Activated CD8-positive, alpha-beta memory T cell treated with anti-CD3 and anti-CD28 coated beads for 24 hours (primary cell): ENCODE measurements around the gene ESRP2.

Experiments
- DNase-seq: peaks from one replicate; pipeline ENCODE4 v3.0.0-alpha.2; 2020

Gene ESRP2

DNA sequence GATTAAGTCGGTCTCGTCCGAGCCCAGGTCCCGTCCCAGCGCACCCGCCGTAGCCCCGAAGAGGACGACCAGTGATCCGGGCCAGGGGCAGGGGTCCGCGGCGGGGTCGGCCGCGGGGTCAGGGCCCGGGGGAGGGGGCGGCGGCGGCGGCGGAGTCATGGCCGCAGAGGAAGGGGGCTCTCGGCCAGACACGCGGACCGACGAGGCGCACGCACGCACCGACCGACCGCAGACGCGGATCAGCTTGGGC lies at the start of gene ESRP2:
ESRP2 (minus strand) TSS at position 241 of the 250 bp plus-strand sequence; CDS start at position 159, 82 bp downstream.
- no peak for DNase-seq

DNA sequence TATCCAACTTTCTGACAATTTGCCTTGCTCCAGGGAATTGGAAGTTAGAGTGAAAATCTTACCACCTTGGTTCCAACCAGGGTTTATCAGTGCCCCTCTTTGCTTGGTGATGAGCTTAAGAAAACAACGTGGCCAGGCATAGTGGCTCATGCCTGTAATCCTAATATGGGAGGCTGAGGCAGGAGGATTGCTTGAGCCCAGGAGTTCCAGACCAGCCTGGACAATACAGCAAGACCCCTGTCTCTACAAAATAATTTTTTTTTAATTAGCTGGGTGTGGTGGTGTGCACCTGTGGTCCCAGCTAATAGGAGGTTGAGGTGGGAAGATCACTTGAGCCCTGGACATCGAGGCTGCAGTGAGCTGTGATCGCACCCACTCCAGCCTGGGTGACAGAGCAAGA lies 49.8 kb upstream of the ESRP2 start:
- no peak for DNase-seq

DNA sequence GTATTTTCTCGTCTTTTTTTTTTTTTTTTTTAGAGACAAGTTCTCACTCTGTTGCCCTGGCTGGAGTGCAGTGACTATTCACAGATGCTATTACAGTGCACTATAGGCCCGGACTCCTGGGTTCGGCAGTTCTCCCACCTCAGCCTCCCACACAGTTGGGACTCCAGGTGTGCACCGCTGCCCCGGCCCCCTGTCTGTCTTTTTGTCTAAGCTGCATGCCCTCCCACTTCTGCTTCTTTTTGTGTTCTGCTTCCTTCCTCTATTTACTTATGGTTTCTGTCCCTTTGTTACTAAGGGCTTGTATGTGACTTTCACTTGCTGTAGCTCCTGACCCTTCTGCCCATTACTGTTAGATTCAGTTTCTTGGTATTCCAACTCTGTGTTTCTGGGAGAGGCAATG lies 48.9 kb upstream of the ESRP2 start:
- DNase-seq = no peak

DNA sequence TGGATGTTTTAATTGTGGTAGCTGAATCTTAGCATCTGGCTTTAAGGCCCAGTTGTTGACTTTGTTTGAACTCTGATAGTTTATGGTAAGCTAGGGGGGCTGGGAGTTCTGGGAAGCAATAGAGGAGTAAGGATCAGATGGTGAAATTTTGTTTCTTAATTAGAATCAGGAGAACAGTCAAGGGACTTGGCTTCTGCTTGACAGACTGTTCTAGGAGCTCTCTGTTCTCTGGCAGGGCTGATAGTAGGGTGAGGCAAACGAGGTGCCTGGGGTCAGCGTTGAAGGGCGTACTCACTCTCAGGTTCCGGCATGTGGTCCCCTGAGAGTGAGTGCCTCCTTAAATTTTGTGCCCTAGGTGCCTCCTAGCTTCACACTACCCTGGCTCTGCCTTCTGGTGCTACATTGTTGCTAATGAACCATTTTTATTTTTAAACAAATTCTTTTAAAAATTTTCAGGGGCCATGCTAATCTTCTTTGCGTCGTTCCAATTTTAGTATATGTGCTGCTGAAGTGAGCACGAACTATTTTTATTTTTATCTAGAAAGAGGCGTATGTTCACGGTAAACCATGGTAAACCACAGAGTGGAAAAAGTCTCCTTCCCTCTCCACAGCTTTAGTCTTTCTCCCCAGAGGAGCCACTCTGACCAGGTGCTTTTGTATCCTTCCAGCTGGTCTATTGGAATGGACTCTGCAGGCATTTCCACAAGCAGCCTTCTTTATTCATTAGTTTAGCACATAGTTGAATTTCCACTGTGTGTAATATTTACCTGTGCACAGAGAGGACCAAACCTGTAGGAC lies 48.1 kb upstream of the ESRP2 start:
- DNase-seq = no peak

DNA sequence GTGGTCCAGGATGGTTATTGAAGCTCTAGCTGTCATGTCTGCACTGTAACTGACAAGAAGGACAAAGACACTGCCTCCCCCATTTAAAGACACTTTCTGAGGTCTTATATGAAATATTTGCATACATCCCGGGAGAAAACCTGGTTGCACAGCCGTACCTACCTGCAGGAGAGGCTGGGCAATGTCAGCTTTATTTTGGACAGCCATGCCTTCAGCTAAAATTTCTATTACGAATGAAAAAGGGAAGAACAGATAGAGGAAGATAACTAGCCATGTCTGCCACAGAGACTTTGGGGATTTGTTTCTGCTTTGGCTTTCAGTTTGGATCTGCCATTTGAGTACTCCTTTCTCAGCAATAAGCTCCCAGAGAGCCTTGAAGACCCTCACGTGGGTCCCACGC lies 47.4 kb upstream of the ESRP2 start:
- no peak for DNase-seq

DNA sequence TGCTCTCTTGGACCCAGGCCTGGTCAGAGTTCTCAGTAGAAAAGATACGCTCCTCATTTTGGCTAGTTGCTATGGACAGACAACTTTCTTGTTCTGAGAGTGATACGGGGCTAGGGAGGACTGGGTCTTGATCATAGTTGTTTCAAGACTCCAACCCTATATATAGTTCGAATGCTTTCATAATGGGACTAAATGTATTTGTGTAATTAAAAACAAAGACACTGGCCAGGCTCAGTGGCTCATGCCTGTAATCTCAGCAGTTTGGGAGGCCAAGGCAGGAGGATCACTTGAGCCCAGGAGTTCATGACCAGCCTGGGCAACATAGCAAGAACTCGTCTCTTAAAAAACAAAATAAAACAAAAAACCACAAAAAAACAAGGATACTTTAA lies 46.1 kb upstream of the ESRP2 start:
- DNase-seq = no peak

DNA sequence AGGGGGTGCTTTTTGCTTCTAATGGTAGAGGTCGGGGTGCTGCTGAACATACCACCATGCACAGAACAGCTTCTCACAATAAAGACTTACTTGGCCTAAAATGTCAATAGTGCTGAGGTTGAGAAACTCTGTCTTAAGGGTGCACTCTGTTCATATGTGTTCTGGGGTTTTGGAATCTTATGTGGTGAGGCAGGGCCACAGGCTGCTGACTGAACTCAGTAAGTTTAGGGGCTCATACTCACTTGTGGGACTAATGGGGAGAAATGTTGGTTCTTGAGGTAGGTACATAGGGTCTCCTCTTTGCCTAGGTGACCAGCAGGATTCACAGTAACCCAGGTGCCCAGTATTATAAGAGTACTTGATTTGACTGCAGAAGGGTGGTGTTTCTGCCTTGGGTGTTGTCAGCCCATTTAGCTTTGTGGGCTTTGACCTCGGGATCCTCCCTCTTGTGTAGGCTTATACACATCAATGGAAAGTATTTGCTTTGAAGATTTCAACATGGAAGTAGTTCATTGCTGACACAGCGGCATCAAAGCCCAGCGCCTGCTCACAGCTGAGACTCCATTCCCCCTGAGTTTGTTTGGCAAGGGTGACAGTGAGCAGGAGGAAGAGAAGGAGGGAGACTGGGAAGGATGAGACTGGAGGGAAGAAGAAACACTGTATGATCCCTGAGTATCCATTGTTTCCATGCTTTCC lies 45.6 kb upstream of the ESRP2 start:
- no peak for DNase-seq

DNA sequence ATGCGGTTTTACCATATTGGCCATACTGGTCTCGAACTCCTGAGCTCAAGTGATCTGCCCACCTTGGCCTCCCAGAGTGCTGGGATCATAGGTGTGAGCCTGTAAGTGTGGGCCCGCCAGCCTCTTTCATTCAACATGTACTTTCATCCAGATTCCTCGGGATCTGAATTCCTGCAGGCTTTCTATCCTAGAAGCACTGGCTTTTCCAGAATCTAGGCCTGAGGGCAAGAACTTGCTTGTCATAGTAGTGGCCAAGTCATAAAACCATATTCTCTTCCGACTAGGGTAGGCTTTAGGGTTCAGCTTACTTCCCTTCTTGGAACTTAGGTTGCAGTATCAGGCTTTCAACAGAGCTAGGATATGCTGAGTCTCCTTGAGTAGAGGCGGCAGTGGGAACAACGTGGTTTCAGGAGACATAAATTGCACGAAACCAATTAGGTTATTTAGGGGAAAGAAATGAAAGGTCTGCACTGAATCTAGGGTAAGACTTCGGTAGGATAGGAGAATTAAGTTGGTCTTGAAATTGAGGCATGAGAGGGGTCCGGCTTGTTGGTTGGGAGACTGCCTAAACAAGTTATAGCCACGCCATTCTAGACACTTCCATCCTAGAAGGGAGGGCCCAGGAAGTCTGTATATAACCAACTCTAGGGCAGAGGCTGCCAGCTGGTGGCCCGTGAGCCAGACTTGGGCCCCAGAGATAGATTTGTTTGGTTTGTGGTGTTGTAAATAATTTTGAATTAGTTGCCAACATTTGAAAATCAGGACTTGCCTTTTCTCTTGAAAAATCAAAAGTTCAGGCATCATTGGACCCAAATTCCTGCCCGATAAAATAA lies 44.0 kb upstream of the ESRP2 start:
- no peak for DNase-seq

DNA sequence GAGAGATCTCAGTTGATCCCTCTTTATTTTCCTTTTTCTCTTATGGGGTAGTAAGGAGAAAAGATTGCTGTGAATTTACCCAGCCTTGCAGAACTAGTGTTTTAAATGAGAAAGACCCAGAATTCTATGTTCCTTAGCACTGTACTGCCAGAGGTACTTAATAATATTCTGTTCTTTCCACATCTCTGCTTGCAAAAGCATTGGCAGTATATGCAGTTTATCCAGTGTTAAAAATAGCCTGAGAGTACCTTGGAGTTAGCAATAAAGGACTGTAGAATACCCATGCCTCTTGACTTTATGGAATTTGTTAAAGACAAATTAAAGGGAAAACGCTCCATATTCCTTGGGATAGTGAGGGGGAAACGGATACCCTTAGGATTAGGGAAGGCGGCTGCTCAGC lies 40.3 kb upstream of the ESRP2 start:
- DNase-seq = no peak

DNA sequence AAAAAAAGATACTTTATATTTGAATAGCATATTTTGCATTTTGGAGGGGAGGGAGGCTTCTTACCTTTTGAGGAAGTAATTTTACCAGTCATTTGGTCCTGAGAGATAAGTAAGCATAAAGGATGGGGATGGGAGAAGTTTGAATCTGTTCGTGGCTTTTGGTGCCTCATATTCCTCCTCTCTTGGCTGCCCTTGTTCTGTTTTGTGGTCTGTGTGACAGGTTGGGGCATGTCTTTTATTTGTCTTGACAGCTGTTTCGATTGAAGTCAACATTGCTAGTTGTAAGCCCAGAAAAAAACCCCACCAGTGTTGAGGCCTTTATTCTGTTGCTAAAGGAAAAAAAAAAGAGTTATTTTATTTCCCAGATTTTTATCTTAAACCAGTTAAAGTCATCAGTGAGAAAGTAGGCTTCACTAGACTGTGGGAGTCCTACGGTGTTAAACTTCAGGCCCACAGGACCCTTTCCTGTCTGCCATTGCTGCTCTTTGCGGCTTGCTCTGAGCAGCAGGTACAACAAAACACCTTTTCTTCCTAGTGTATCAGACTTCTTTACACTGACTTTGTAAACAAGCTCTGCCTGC lies 39.8 kb upstream of the ESRP2 start:
- no peak for DNase-seq

DNA sequence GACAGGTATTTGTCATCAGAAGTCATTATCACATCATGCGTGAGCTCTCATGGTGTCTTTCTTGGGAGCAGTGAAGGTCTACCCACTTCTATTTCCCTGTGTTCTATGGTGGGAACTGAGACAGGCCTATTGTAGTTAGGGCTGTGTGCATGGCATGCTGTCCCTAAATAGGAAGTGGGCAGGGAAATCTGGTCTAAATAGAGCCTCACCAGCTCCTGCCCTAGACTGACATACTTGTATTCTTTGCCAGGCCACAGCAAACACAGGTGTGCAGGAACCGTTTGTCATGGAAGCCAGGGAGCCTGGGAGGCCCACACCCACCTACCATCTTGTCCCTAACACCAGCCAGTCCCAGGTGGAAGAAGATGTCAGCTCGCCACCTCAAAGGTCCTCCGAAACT lies 38.5 kb upstream of the ESRP2 start:
- no peak for DNase-seq

DNA sequence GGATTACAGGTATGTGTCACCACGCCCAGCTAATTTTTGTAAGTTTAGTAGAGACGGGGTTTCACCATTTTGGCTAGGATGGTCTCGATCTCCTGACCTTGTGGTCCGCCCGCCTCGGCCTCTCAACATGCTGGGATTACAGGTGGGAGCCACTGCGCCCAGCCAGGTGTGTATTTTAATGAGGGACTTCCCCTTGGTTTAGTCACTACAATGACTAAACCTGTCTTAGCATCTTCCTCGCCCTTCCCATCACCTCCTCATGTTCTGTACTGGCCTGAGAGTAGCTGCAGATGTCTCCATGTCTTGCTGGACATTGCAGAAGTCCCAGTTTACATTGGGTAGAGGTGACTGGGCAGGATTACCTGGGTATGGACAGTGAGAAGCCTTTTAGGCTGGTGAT lies 38.0 kb upstream of the ESRP2 start:
- no peak for DNase-seq

DNA sequence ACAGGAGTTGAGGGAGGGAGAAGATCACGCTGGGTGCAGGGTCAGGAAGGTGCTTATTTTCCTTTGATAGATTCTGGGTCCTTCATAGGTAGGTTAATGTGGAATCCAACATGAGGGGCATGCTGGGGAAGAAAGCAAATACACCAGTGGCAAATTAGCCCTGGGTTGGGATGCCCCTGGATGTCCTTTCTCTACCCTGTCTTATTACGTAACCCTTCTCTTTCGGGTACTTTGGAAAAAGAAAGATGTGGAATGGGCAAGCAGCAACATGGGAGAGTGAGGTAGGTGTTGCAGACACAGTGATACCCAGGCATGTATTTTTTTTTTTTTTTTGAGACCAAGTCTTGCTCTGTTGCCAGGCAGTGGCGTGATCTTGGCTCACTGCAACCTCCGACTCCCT lies 37.5 kb upstream of the ESRP2 start:
- DNase-seq = no peak

DNA sequence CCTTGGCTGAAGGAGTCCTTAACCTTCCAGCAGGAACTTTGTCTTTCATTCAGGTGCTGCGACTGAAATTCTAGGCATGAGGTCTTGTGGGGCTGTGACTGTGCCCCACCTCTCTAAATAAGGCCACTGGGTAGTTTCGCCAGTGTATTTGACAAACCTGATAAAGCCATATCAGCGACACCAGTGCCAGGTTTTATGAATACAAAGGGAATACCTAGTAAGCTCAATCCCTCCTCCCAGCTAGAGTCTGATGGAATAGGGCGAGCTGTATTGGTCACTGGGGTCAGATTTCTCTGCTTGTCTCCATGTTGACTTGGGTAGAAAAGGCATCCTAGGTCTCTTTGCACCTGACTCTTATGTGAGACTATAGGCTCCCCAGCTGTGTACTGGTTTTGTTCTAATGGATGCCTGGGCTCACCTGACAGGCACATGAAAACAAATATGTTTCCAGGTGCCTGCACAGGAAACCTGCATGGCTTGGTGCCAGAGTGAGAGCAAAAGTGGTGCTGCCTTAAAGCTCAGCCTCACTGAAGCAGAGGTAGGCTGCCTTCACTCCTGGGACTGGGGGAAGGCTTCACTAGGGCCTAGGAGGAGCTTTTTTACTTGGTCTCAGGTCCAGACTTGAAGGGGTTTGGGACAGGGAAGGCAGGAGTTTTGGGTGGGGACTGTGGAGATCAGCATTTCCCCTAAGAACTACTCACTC lies 36.7 kb upstream of the ESRP2 start:
- DNase-seq = no peak

DNA sequence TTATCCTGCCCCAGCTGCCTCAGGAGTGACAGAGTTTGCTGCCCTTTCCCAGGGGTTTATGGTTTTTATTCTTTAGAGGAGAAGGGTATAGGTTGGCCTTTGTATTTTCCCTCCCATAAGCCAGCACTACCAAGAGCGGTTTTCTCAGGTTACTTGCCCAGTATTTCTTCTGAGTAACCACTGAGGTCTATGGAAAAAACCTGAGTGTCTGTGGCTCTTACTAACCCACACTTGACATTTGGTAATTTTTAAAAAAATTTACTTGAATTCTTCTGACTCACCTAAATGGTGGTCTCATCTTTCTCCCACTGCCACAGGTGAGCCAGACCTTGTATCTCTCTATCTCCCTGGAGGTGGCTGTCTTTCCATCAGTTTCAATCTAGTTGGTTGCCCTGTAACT lies 34.4 kb upstream of the ESRP2 start:
- DNase-seq = no peak

DNA sequence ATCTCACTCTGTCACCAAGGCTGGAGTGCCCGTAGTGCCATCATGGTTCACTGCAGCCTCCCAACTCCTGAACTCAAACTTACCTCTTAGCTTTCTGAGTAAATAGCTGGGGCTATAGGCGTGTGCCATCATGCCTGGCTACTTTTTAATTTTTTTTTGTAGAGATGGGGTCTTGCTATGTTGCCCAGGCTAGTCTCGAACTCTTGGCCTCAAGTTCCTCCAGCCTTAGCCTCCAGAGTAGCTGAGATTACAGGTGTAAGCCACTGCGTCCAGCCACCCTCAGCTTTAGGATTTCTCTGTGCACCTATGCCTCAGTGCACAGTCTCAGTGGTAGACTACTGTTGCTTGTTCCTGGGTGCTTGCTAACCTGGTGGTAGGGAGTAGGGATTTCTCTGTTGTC lies 33.9 kb upstream of the ESRP2 start:
- DNase-seq = no peak

DNA sequence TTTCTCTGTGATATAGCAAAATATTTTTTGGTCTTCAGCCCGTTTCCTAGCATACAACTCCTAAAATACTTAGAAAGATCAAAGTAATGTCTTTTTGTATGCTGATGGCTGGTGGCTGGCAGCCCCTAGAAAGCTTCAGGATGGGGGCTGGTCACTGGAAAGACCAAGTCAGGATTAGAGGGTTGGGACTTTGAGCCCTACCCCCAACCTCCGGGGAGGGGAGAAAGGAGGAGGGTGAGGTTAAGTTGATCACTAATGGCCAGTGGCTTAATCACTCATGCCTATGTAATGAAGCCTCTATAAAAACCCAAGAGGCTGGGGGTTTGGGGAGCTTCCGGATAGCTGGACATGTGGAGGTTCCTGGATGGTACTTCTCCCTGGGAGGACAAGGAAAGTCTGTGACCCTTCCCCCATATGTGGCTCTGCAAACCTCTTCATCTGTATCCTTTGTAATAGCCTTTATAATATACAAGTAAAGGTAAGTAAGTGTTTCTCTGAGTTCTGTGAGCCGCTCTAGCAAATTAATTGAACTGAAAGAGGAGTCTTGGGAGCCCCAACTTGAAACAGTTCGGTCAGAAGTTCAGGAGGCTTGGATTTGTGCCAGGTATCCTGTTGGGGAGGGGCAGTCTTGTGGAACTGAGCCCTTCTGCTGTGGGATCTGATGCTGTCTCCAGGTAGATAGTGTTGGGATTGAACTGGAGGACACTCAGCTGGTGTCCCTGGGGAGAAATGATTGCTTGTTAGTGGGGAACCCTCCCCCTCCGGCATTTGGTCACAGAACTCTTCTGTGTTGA lies 31.9 kb upstream of the ESRP2 start:
- DNase-seq = no peak

DNA sequence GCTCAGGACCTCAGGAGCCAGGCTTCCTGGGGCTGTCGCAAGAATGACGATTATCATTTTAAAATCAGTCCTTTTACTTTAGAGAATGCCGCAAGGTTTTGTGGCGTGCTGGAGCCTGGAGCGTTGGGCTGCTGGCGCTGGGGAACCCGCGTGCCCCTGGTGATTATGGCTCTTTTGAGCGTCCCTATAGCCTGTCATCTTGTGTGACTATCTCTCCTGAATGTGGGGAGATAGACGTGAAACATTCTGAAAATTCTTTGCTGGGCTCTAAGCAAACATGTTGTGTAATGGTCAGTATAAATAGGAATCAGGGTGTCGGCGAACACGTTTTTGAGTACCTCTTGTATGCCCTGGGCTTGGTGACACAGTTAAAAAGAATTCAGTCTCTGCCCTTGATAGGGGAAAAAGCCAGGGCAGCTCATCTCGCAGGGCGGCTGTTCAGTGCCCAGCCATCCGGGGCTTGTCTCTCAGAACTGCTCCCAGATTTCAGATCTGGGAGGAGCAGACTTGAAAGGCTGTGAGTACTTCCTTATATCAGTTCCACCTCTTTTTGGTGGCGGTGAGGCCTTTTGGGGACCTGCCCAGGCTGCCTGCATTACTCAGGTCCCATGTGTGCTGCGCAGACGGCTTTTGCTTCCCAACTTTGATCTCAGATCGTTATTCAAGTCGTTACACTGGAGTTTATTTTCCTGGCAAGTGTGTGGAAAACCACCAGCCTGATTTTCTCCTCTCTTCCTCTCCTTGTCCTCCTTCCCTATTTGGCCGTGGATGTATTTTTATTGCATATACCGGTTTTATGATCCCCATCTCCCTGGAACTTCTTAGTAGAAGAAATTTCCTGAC lies 29.4 kb upstream of the ESRP2 start:
- DNase-seq = peak; percentile 74

DNA sequence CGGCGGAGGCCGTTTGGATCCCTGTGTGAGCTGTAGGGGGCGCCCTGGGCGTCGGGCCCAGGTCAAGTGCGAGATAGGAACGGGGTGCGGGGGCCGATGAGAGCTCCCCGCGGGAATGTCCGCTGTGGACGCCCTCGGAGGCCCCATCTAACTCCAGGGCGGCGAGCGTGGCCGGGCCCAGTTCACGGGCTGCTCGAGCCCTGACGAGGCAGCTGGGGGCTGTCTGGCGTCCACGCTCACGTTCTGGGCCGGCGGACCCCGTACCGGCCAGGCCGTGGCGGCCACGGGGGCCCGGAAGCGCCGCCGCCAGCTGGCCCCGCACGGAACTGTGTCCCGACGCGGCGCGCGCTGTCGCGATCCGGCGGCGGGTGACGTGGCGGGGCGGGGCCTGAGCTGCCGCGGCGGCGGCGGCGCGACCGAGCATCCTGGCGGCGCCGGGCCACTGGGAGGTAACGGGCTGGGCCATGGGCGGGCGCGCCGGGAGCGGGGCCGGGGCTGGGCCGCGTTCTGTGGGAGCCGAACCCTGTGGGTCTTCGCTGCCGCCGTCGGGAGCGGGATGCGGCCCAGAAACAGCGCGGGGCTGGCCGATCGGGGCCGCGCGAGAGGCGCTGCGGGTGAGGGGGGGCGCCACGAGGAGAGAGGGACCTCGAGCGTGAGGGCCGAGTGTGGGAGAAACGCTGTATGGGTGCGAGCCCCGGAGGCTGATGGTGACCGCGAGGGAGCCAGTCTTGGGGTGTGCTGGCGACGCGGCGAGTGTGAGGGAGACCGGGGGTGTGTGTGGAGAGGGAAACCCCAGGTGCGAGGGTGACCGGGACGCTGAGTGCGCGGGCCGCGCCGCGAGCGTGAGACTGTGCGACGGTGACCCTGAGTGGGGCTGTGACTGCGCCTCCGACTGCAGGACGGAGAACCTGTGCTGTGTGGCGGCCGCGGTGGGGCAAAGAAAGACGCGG lies 28.5 kb upstream of the ESRP2 start, which contains the start of gene SLC7A6:
SLC7A6 (plus strand) TSS at position 399 of the 950 bp plus-strand sequence. CDS start 10,201 bp downstream, outside the sequence.
- peak; percentile 95 for DNase-seq
